ENCODE results near the gene TPGS1. TPM values are rescaled to one million over a fixed set of nuclear protein-coding genes. Genes with fewer than 3 reads are reported as not detected.
A peak's percentile ranks its signal among the peaks of the same experiment; 100 is the strongest.

Gene TPGS1
- total RNA-seq, 2 experiments from 2014 or later = 20.1 to 20.7 TPM

DNA sequence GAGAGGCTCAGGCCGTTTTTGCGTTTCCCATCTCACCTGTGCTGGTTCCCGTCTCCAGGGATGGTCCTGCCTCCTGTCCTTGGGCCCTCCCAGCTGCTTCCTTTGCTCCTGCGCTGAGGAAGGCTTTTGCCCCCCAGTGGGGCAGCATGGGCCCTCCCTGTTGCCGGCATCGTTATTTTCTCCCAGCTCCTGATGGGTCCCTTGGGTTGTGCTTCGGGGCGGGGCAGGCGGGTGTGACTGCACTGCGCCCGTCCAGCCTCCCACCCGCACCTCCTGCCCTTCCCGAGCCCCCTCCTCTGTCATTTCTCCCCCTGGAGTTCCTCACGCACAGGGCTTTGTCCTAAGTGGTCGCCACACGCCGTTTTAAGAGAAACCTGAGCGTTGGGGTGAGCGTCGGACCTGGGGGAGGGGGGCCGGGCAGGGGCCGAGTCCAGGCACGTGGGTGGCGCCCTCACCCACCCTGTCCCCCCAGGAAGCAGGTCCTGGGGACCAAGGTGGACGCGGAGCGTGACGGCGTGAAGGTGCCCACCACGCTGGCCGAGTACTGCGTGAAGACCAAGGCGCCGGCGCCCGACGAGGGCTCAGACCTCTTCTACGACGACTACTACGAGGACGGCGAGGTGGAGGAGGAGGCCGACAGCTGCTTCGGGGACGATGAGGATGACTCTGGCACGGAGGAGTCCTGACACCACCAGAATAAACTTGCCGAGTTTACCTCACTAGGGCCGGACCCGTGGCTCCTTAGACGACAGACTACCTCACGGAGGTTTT lies 33.8 kb downstream of the TPGS1 start:
- peaks cover 23% of the 10 kb centered on the region for H3K4me1 Mint-ChIP-seq (ENCODE audit: low read depth)
- H3K27me3 Mint-ChIP-seq (ENCODE audit: low read depth) = no peaks in the 10 kb centered on the region
- ChIA-PET POLR2A (no interaction called here), CTCF (interaction anchor here (1.6 kb wide), 1 partner anchor 8 kb away, joined by 7 read pairs; no protein-coding TSS in a partner anchor)
- DNase-seq = no peak
- H3K27ac Mint-ChIP-seq = no peak overlapping the region
- no peaks in the 10 kb centered on the region for H3K9me3 Mint-ChIP-seq (ENCODE audit: insufficient read depth)
- H3K4me3 Mint-ChIP-seq = no peak overlapping the region
- no peak for ATAC-seq
- peaks cover 17% of the 10 kb centered on the region for H3K36me3 Mint-ChIP-seq (ENCODE audit: low read depth)

DNA sequence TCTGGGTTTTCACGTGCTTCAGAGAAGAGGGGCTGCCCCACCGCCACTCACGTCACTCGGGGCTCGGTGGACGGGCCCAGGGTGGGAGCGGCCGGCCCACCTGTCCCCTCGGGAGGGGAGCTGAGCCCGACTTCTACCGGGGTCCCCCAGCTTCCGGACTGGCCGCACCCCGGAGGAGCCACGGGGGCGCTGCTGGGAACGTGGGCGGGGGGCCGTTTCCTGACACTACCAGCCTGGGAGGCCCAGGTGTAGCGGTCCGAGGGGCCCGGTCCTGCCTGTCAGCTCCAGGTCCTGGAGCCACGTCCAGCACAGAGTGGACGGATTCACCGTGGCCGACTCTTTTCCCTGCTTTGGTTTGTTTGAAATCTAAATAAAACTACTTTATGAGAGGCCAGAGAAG lies 34.4 kb downstream of the TPGS1 start:
- POLR2A ChIA-PET = no interaction called here
- H3K9me3 Mint-ChIP-seq (ENCODE audit: insufficient read depth) = no peaks in the 10 kb centered on the region

DNA sequence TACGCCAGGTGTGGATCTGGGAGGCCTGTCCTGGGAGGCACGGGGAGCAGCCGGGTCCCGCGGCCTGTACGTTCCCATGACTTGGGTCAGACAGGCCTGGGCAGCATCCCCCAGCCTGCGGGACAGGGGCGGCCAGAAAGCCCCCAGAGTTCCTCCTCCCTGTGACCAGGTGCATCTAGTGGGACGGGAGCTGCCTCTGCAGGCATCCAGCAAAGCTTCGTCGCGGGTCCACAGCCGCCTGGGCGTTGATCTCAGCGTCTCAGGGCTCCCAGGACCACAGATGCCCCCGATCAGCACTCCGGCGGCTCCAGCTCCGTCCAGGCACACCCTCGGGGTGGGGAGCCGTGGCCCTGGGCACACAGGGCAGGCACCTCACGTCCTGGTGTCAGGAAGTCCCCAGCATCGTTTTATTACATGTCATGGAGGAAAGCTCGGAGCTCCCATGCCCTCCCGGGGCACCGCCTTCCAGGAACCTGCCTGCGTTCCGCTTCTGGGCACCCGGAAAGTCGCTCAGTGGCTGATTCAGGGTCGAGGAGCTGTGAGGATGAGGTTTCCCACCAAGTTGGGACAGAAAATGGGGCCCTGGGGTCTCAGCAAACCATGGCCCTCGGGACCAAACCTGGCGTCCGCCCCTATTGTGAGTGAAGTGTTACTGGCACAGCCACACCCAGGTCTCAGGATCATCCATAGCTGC lies 35.0 kb downstream of the TPGS1 start:
- CTCF ChIA-PET = interaction anchor here (1.6 kb wide), 2 partner anchors 10 to 31 kb away, joined by 5 to 7 read pairs; no protein-coding TSS in a partner anchor
- no peak for DNase-seq
- ATAC-seq = no peak
- Mint-ChIP-seq H3K36me3 (ENCODE audit: low read depth) (peaks cover 12% of the 10 kb centered on the region), H3K4me3 (no peak overlapping the region), H3K27ac (no peak overlapping the region), H3K4me1 (ENCODE audit: low read depth) (peaks cover 23% of the 10 kb centered on the region), H3K9me3 (ENCODE audit: insufficient read depth) (no peaks in the 10 kb centered on the region), H3K27me3 (ENCODE audit: low read depth) (no peaks in the 10 kb centered on the region)
- POLR2A ChIA-PET = interaction anchor here (0.6 to 1.2 kb wide), 3 partner anchors 11 to 71 kb away, joined by 3 to 6 read pairs (median 4); partner anchors contain the start of gene CDC34

More for the DNA sequence above, 34.4 kb downstream of the TPGS1 start:
- Mint-ChIP-seq H3K27me3 (ENCODE audit: low read depth) (no peaks in the 10 kb centered on the region), H3K4me3 (no peak overlapping the region), H3K36me3 (ENCODE audit: low read depth) (peaks cover 15% of the 10 kb centered on the region), H3K27ac (no peak overlapping the region), H3K4me1 (ENCODE audit: low read depth) (peaks cover 23% of the 10 kb centered on the region)
- CTCF ChIA-PET = interaction anchor here (1.6 kb wide), 2 partner anchors 9 to 31 kb away, joined by 5 to 7 read pairs; no protein-coding TSS in a partner anchor
- ATAC-seq = no peak
- no peak for DNase-seq

DNA sequence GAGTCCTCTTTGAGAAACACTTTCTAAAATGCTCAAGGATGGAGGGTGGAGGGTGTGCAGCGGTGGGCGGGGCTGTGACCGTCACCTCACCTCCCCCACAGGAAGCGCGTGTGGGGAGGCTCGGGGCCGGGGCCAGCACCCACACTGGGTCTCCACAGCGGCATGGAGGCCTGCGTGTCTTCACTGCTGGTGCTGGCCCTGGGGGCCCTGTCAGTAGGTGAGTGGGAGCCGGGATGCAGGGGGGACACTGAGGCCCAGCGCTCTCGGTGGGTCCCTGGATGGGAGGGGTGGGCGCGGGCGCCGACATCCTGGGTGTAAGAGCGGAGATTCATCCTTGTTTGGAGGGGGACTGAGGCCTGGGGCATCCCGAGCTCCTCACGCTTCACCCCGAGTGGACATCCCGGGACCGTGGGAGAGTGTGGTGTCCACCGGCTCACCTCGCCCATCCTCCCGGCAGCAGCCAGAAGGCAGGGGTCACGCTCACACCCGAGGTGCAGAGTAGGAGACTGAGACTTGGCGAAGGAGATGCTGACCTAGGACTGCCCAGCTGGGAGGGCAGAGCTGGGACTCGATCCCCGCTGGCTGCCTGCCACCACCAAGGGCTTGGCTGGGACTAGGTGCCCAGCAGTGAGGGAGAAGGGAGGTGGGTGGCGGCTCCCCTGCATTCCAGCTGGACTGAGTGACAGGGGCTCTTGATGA lies 36.8 kb downstream of the TPGS1 start, which contains the start of gene GZMM:
Gene GZMM, plus strand, starts transcription at position 144 of the 699 bp plus-strand sequence. Its CDS starts 19 bp downstream, at position 163.
- Mint-ChIP-seq H3K4me3 (peak within 1 kb of the TSS; percentile 87), H3K9me3 (ENCODE audit: insufficient read depth) (no peaks in the 10 kb centered on the region), H3K36me3 (ENCODE audit: low read depth) (peaks cover 14% of the 10 kb centered on the region), H3K27me3 (ENCODE audit: low read depth) (no peaks in the 10 kb centered on the region), H3K4me1 (ENCODE audit: low read depth) (peaks cover 25% of the 10 kb centered on the region), H3K27ac (peak within 1 kb of the TSS; percentile 97)
- POLR2A ChIA-PET = interaction anchor here (0.8 to 1.3 kb wide), 4 partner anchors 9 to 33 kb away, joined by 3 to 4 read pairs (median 4); partner anchors contain the start of gene CDC34
- ATAC-seq (peak; percentile 93), DNase-seq (peak; percentile 86)
- CTCF ChIA-PET = interaction anchor here (1.0 to 1.7 kb wide), 2 partner anchors 12 to 33 kb away, joined by 3 to 6 read pairs; partner anchors contain the start of gene CDC34

DNA sequence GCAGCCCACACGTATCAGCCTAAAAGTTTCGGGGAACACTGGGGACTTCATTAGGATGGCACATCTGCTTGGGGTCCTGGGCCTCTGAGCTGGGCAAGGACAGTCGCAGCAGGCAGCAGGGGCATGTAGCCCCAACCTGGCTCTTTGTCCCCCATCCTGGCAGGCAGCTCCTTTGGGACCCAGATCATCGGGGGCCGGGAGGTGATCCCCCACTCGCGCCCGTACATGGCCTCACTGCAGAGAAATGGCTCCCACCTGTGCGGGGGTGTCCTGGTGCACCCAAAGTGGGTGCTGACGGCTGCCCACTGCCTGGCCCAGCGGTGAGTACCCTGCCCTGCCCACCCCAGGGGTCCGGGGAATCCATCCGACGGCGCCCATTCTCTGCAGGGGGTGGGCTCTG lies 39.8 kb downstream of the TPGS1 start:
- DNase-seq = no peak
- CTCF ChIA-PET = no interaction called here
- peaks cover 10% of the 10 kb centered on the region for H3K36me3 Mint-ChIP-seq (ENCODE audit: low read depth)
- no peaks in the 10 kb centered on the region for H3K9me3 Mint-ChIP-seq (ENCODE audit: insufficient read depth)
- H3K27ac Mint-ChIP-seq = no peak overlapping the region
- POLR2A ChIA-PET = no interaction called here
- H3K4me3 Mint-ChIP-seq = no peak overlapping the region
- no peak for ATAC-seq
- H3K4me1 Mint-ChIP-seq (ENCODE audit: low read depth) = peaks cover 27% of the 10 kb centered on the region
- H3K27me3 Mint-ChIP-seq (ENCODE audit: low read depth) = no peaks in the 10 kb centered on the region

DNA sequence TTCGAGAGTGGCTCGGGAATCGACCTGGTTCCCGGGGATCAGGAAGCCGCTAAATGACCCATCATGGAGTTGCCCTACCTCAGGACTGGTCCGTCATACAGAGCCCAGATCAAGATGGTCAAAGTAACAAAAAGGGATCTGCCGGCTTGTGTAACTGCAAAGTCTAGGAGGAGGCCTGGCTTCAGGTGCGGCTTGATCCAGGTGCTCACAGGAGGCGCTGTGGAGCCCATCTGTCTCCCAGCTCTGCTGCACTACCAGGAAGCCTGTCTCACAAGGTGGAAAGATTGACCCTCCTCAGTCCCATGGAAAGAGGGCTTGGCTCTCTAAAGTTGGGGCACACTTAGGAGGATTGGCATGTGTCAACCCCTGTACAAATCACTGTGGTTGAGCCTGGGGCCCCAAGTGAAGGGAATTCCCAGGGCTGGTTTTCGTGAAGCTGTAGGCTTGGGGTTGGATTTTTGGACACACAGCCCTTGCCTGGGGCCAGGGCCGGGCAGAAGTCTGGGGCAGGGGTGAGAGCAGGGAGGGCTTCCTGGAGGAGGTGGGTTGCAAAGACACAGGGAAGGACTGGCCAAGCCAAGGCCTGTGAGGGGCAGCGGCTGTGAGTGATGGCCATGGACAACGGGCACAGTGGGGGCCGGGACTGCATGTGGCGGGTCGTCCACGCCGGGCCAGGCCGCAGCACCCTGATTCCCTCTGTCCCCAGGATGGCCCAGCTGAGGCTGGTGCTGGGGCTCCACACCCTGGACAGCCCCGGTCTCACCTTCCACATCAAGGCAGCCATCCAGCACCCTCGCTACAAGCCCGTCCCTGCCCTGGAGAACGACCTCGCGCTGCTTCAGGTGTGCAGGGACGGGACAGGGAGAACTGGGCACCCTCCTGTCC lies 40.8 kb downstream of the TPGS1 start:
- peaks cover 26% of the 10 kb centered on the region for H3K4me1 Mint-ChIP-seq (ENCODE audit: low read depth)

DNA sequence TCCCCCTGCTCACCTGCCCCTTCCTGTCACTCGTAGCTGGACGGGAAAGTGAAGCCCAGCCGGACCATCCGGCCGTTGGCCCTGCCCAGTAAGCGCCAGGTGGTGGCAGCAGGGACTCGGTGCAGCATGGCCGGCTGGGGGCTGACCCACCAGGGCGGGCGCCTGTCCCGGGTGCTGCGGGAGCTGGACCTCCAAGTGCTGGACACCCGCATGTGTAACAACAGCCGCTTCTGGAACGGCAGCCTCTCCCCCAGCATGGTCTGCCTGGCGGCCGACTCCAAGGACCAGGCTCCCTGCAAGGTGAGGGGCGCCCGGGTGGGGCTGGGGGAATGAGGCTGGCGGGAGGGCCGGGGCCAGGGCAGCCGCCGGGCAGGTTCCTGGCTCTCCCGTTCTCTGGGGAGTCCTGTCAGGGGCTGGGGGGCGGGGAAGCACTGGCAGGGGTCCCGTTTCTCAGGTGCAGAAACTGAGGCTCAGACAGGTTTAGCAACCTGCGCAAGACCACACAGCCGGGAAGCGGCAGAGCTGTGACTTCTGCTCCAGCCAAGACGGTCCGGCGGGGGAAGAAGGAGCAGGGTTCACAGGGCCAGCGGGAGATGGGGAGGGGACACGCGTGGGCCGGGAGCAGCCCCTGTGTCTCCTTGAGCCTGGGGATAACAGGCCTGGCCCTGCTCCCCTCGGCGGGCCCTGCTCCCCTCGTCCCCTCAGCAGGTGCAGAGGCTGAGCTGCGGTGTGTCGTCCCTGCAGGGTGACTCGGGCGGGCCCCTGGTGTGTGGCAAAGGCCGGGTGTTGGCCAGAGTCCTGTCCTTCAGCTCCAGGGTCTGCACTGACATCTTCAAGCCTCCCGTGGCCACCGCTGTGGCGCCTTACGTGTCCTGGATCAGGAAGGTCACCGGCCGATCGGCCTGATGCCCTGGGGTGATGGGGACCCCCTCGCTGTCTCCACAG lies 41.9 kb downstream of the TPGS1 start:
- no peak for DNase-seq
- peaks cover 7% of the 10 kb centered on the region for H3K36me3 Mint-ChIP-seq (ENCODE audit: low read depth)
- no peak for ATAC-seq
- H3K9me3 Mint-ChIP-seq (ENCODE audit: insufficient read depth) = no peaks in the 10 kb centered on the region
- peaks cover 15% of the 10 kb centered on the region for H3K4me1 Mint-ChIP-seq (ENCODE audit: low read depth)
- no peaks in the 10 kb centered on the region for H3K27me3 Mint-ChIP-seq (ENCODE audit: low read depth)
- POLR2A ChIA-PET = no interaction called here
- no peak overlapping the region for H3K27ac Mint-ChIP-seq
- CTCF ChIA-PET = no interaction called here
- H3K4me3 Mint-ChIP-seq = no peak overlapping the region

More for the DNA sequence above, 40.8 kb downstream of the TPGS1 start:
- Mint-ChIP-seq H3K36me3 (ENCODE audit: low read depth) (peaks cover 9% of the 10 kb centered on the region), H3K27me3 (ENCODE audit: low read depth) (no peaks in the 10 kb centered on the region), H3K9me3 (ENCODE audit: insufficient read depth) (no peaks in the 10 kb centered on the region), H3K4me3 (no peak overlapping the region), H3K27ac (no peak overlapping the region)
- ChIA-PET CTCF (no interaction called here), POLR2A (no interaction called here)
- DNase-seq = no peak
- no peak for ATAC-seq

DNA sequence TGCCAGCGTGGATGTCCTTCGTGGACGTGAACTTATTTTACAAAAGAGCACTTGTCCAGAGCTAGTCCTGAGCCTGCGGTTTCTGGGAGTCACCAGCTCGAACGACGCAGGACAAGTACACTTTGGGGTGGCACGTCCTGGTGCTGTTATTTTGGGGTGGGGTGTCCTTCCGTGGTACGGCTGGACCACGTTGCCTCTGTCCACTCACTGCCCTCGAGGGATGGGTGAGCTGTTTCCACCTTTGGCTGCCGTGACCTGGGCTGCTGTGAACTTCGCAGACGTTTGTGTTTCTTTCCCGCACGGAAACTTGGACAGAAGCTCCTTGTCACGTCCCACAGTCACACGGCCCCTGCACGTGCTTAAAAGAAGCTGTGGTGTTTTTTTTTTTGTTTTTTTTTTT lies 47.5 kb downstream of the TPGS1 start:
- H3K27me3 Mint-ChIP-seq (ENCODE audit: low read depth) = no peaks in the 10 kb centered on the region
- DNase-seq = no peak
- POLR2A ChIA-PET = interaction anchor here (0.9 to 1.4 kb wide), 3 partner anchors 11 to 23 kb away, joined by 3 read pairs; partner anchors contain the start of genes CDC34 and GZMM

DNA sequence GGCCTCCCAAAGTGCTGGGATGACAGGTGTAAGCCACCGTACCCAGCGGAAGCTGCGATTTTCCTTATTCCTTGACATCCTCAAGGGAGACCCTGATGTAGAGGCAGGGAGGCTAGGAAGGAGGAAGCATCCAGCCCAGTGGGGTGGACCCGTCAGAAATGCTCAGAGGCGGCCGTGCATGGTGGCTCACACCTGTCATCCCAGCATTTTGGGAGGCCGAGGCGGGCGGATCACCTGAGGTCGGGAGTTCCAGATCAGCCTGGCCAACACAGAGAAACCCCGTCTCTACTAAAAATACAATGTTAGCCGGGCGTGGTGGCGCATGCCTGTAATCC lies 48.1 kb downstream of the TPGS1 start:
- no peak overlapping the region for H3K4me3 Mint-ChIP-seq
- ChIA-PET CTCF (no interaction called here), POLR2A (interaction anchor here (1.0 to 1.4 kb wide), 2 partner anchors 11 to 23 kb away, joined by 3 read pairs; partner anchors contain the start of genes CDC34 and GZMM)
- no peaks in the 10 kb centered on the region for H3K9me3 Mint-ChIP-seq (ENCODE audit: insufficient read depth)
- no peak for DNase-seq
- peaks cover 5% of the 10 kb centered on the region for H3K4me1 Mint-ChIP-seq (ENCODE audit: low read depth)
- H3K27me3 Mint-ChIP-seq (ENCODE audit: low read depth) = no peaks in the 10 kb centered on the region
- no peak overlapping the region for H3K27ac Mint-ChIP-seq
- no peak for ATAC-seq
- no peaks in the 10 kb centered on the region for H3K36me3 Mint-ChIP-seq (ENCODE audit: low read depth)

More for the DNA sequence above, 47.5 kb downstream of the TPGS1 start:
- CTCF ChIA-PET = no interaction called here
- no peaks in the 10 kb centered on the region for H3K9me3 Mint-ChIP-seq (ENCODE audit: insufficient read depth)
- H3K4me3 Mint-ChIP-seq = no peak overlapping the region
- peaks cover 5% of the 10 kb centered on the region for H3K4me1 Mint-ChIP-seq (ENCODE audit: low read depth)
- no peaks in the 10 kb centered on the region for H3K36me3 Mint-ChIP-seq (ENCODE audit: low read depth)
- H3K27ac Mint-ChIP-seq = no peak overlapping the region
- no peak for ATAC-seq

DNA sequence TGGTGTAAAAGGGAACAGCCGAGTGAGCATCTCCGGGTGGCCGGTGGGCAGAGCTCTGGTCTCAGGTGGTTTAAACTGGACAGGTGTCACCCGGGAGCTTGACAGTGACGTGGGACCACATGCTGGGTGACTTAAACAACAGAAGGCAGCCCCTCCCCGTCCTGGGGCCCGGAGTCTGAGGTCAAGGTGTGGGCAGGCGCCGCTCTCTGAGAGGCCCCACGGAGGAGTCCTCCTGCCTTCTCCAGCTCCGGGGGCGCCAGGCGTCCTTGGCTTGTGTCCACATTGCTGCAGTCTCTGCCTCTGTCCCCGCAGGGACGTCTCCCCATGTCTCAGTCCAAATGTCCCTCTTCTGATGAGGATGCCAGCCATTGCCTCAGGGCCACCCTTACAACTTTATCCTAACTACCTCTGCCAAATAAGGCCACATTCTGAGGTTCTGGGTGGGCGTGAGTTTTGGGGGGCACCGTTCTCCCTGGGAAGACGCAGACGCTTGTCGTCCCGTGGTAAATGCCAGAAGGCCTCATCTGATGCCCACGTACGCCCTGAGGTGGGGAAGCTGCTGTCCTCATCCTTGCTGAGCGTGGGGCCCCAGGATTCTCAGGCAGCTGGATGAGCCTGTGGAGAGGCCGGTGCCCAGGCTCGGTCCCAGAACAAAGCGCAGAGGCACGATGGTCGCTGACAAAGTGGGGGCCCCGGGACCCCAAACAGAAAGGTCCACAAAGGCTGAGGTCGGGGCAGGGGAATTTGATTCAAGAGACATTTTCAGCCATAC lies 49.5 kb downstream of the TPGS1 start:
- CTCF ChIA-PET = no interaction called here
- ATAC-seq = no peak

More for the DNA sequence above, 49.5 kb downstream of the TPGS1 start:
- no peaks in the 10 kb centered on the region for H3K9me3 Mint-ChIP-seq (ENCODE audit: insufficient read depth)
- peaks cover 3% of the 10 kb centered on the region for H3K4me1 Mint-ChIP-seq (ENCODE audit: low read depth)
- no peaks in the 10 kb centered on the region for H3K36me3 Mint-ChIP-seq (ENCODE audit: low read depth)
- H3K27me3 Mint-ChIP-seq (ENCODE audit: low read depth) = no peaks in the 10 kb centered on the region
- H3K27ac Mint-ChIP-seq = no peak overlapping the region
- H3K4me3 Mint-ChIP-seq = no peak overlapping the region
- DNase-seq = no peak
- POLR2A ChIA-PET = no interaction called here

Data from activated CD8-positive, alpha-beta T cell treated with anti-CD3 and anti-CD28 coated beads, Interleukin-2, amount 10 ng/mL, durations not matched to agents 7 days and 5 days (primary cell).